ENCODE measurements around the gene OTUB2.

DNA sequence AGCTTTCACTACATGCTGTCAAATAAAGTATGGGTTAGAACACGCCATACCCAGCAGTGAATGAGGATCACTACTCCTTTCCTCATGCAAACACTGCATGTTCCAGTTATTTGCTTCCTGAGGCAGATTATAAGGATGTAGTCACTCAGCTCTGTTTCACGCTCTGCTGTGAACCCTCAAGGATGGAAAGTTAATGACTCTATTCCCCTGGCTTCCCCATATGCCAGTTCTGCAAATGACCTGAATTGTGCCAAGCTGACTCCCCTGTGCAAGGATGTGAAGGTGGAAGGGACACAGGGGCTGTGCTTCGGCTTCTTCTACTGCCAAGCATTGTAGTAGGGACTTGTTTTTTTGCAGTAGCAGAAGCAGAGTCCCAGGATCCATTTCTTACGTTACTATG, 61.8 kb downstream of the OTUB2 start:
- TF ChIP-seq CTCF (IDR thresholded peaks at IDR 0.05; ENCODE audit: extremely low read depth in 1 of 2, insufficient read depth in 1 of 2, low read depth in 1 of 2, low read length in 2 of 2): no peak
- no peak for TF ChIP-seq POLR2AphosphoS5 (IDR thresholded peaks at IDR 0.05; ENCODE audit: insufficient read depth, low read depth, low read length)
- no peak for TF ChIP-seq POLR2A (IDR thresholded peaks at IDR 0.05; ENCODE audit: low read depth, low read length)
- TF ChIP-seq EZH2 (IDR thresholded peaks at IDR 0.05; ENCODE audit: borderline replicate concordance, low read depth, low read length, severe bottlenecking): no peak
- TF ChIP-seq, protein P1, sequence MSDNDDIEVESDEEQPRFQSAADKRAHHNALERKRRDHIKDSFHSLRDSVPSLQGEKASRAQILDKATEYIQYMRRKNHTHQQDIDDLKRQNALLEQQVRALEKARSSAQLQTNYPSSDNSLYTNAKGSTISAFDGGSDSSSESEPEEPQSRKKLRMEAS (IDR thresholded peaks at IDR 0.05; ENCODE audit: insufficient read depth, insufficient read length): no peak
- no peak for TF ChIP-seq GATA2 (IDR thresholded peaks at IDR 0.05; ENCODE audit: insufficient read depth, insufficient read length, low read depth, low read length)
- no peak for TF ChIP-seq FOS (IDR thresholded peaks at IDR 0.05; ENCODE audit: borderline replicate concordance, insufficient read depth, low read length)
